Colonic mucosa (tissue), 4 donors: ENCODE results near the gene MYO5C. TPM values are rescaled to one million over a fixed set of nuclear protein-coding genes. Genes with fewer than 3 reads are reported as not detected.

Experiments used
- DNase-seq: peaks from one replicate; pipeline ENCODE4 v3.0.0-alpha.2; 2020
- H3K27ac ChIP-seq: fragments of 200-600 bp; one replicate; pipeline ENCODE4 v1.8.0; 2021
- H3K27me3 ChIP-seq: fragments of 200-600 bp; one replicate; pipeline ENCODE4 v1.8.0; 2021
- H3K36me3 ChIP-seq: fragments of 200-600 bp; one replicate; pipeline ENCODE4 v1.8.0; 2021
- H3K4me1 ChIP-seq: fragments of 200-600 bp; one replicate; pipeline ENCODE4 v1.8.0; 2021; ENCODE audit warnings: mild to moderate bottlenecking
- H3K4me3 ChIP-seq: fragments of 200-600 bp; one replicate; pipeline ENCODE4 v1.8.0; 2021
- H3K9ac ChIP-seq, 2 donors: one replicate each; pipeline ENCODE4 v1.7.0; 2013; ENCODE audit warnings: control low read depth in 2 of 2, low read depth in 2 of 2, low read length in 2 of 2
- H3K9me3 ChIP-seq: fragments of 200-600 bp; one replicate; pipeline ENCODE4 v1.8.0; 2021
- CTCF ChIP-seq: fragments of 200-600 bp; IDR thresholded peaks from one replicate; pipeline ENCODE4 v1.8.0; 2022; ENCODE audit warnings: antibody characterized with exemption, mild to moderate bottlenecking
- intact Hi-C: fragments of 100-400 bp; cut with DNase I; formaldehyde crosslinking; loops from one replicate; pipeline ENCODE4 v1.14.1; 2022
- total RNA-seq, 2 donors: library from RNA; stranded (reverse); fragmentation: NEBNext Ultra II Directional in 1 of 2; extraction: Animal tissue kit (Norgen Biotek cat#: 25700) in 1 of 2; gene quantifications; one replicate each; pipeline ENCODE4 v1.2.1, GENCODE V29; 2021
- donor health status: healthy.
- donor health status: DM: no; HTN: no; CAD: no.
- donor health status: DM: no; HTN: no; CAD: no.

Gene MYO5C
- total RNA-seq, 2 donors from 2014 or later: 71.4 to 102 TPM

- DNase-seq: no peak
- intact Hi-C loops: no loop called here
- Histone ChIP-seq H3K27ac (no peak overlapping the region), H3K36me3 (no peaks in the 10 kb centered on the region), H3K9me3 (no peaks in the 10 kb centered on the region), H3K4me1 (no peaks in the 10 kb centered on the region), H3K9ac (no peak overlapping the region), H3K27me3 (no peaks in the 10 kb centered on the region), H3K4me3 (no peak overlapping the region)
- no peak for TF ChIP-seq CTCF
Observed at GRCh38 chr15:52159645-52160044, 136.0 kb downstream of the MYO5C start.

- TF ChIP-seq CTCF: no peak
- intact Hi-C loops: no loop called here
- no peak for DNase-seq
- Histone ChIP-seq H3K27ac (no peak overlapping the region), H3K4me1 (no peaks in the 10 kb centered on the region), H3K36me3 (no peaks in the 10 kb centered on the region), H3K9ac (no peak overlapping the region), H3K9me3 (no peaks in the 10 kb centered on the region), H3K4me3 (no peak overlapping the region), H3K27me3 (no peaks in the 10 kb centered on the region)
Observed at GRCh38 chr15:52158084-52158765, 137.4 kb downstream of the MYO5C start.

- Histone ChIP-seq H3K27me3 (no peaks in the 10 kb centered on the region), H3K9ac (no peak overlapping the region), H3K9me3 (no peaks in the 10 kb centered on the region), H3K36me3 (no peaks in the 10 kb centered on the region), H3K27ac (no peak overlapping the region), H3K4me1 (no peaks in the 10 kb centered on the region), H3K4me3 (no peak overlapping the region)
- no peak for DNase-seq
- intact Hi-C loops: no loop called here
- TF ChIP-seq CTCF: no peak
Observed at GRCh38 chr15:52155878-52156277, 139.7 kb downstream of the MYO5C start.

- Histone ChIP-seq H3K4me3 (no peak overlapping the region), H3K4me1 (no peaks in the 10 kb centered on the region), H3K9me3 (no peaks in the 10 kb centered on the region), H3K36me3 (no peaks in the 10 kb centered on the region), H3K9ac (no peak overlapping the region), H3K27me3 (no peaks in the 10 kb centered on the region), H3K27ac (no peak overlapping the region)
- DNase-seq: no peak
- TF ChIP-seq CTCF: no peak
- intact Hi-C loops: no loop called here
Observed at GRCh38 chr15:52154896-52155865, 140.4 kb downstream of the MYO5C start.

GRCh38 chr15:52153900-52154895 is 141.4 kb downstream of the MYO5C start:
- Histone ChIP-seq H3K36me3 (no peaks in the 10 kb centered on the region), H3K27me3 (no peaks in the 10 kb centered on the region), H3K4me1 (no peaks in the 10 kb centered on the region), H3K27ac (no peak overlapping the region), H3K9ac (no peak overlapping the region), H3K9me3 (no peaks in the 10 kb centered on the region), H3K4me3 (no peak overlapping the region)
- intact Hi-C loops: no loop called here
- no peak for DNase-seq
- no peak for TF ChIP-seq CTCF
